H9 (cell line): ENCODE measurements around the gene SERPINB13. TPM values are rescaled to one million over a fixed set of nuclear protein-coding genes. Genes with fewer than 3 reads are reported as not detected.

Source experiments
- DNase-seq: peaks from one replicate; pipeline ENCODE4 v3.0.0-alpha.2; 2017
- H2AFZ ChIP-seq: one replicate; pipeline ENCODE4 v1.6.1; 2013; ENCODE audit warnings: mild to moderate bottlenecking, low read length, control low read depth, moderate library complexity
- H2AK5ac ChIP-seq: 2 replicates; pipeline ENCODE4 v1.6.1; 2013; ENCODE audit warnings: low read length, control low read depth, mixed read lengths; ENCODE audit not compliant: insufficient read length
- H2BK120ac ChIP-seq: one replicate; pipeline ENCODE4 v1.6.1; 2013; ENCODE audit warnings: low read depth, mild to moderate bottlenecking, low read length, control low read depth, inconsistent platforms; ENCODE audit not compliant: poor library complexity, severe bottlenecking
- H2BK12ac ChIP-seq: 2 replicates; pipeline ENCODE4 v1.6.1; 2013; ENCODE audit warnings: low read length, control low read depth, mixed read lengths, low read depth; ENCODE audit not compliant: insufficient read length
- H2BK15ac ChIP-seq: 2 replicates; pipeline ENCODE4 v1.6.1; 2013; ENCODE audit warnings: low read depth, low read length, control low read depth
- H2BK20ac ChIP-seq: one replicate; pipeline ENCODE4 v1.6.1; 2013; ENCODE audit warnings: low read depth, mild to moderate bottlenecking, low read length, control low read depth, inconsistent platforms; ENCODE audit not compliant: poor library complexity, severe bottlenecking
- H2BK5ac ChIP-seq: 2 replicates; pipeline ENCODE4 v1.6.1; 2013; ENCODE audit warnings: low read length, control low read depth, mixed read lengths; ENCODE audit not compliant: insufficient read length
- H3K14ac ChIP-seq: 2 replicates; pipeline ENCODE4 v1.6.1; 2013; ENCODE audit warnings: low read length, control low read depth; ENCODE audit not compliant: insufficient read depth
- H3K18ac ChIP-seq: 2 replicates; pipeline ENCODE4 v1.6.1; 2013; ENCODE audit warnings: low read depth, mild to moderate bottlenecking, mixed read lengths, low read length, control low read depth; ENCODE audit not compliant: insufficient read length
- H3K23ac ChIP-seq: 2 replicates; pipeline ENCODE4 v1.6.1; 2013; ENCODE audit warnings: low read length, control low read depth, mixed read lengths, low read depth; ENCODE audit not compliant: insufficient read length
- H3K23me2 ChIP-seq: 2 replicates; pipeline ENCODE4 v1.6.1; 2013; ENCODE audit warnings: low read depth, mild to moderate bottlenecking, mixed read lengths, low read length, control low read depth; ENCODE audit not compliant: insufficient read length, poor library complexity, severe bottlenecking
- H3K27ac ChIP-seq: 2 replicates; pipeline ENCODE4 v1.5.1; 2013; ENCODE audit warnings: low read length, control low read depth, mixed read lengths, low read depth; ENCODE audit not compliant: insufficient read length
- H3K27me3 ChIP-seq: 2 replicates; pipeline ENCODE4 v1.6.1; 2013; ENCODE audit warnings: low read length, control low read depth, inconsistent platforms; ENCODE audit not compliant: insufficient read depth
- H3K4ac ChIP-seq: 2 replicates; pipeline ENCODE4 v1.6.1; 2013; ENCODE audit warnings: low read depth, mild to moderate bottlenecking, control low read depth, inconsistent platforms, low read length, moderate library complexity
- H3K4me1 ChIP-seq: 2 replicates; pipeline ENCODE4 v1.6.1; 2013; ENCODE audit warnings: low read length, control low read depth, inconsistent platforms; ENCODE audit not compliant: insufficient read depth
- H3K4me2 ChIP-seq: 2 replicates; pipeline ENCODE4 v1.6.1; 2013; ENCODE audit warnings: low read length, control low read depth, mixed read lengths; ENCODE audit not compliant: insufficient read length, insufficient read depth
- H3K56ac ChIP-seq: 2 replicates; pipeline ENCODE4 v1.6.1; 2013; ENCODE audit warnings: low read depth, mild to moderate bottlenecking, mixed read lengths, low read length, control low read depth; ENCODE audit not compliant: insufficient read length
- H3K79me1 ChIP-seq: 2 replicates; pipeline ENCODE4 v1.6.1; 2013; ENCODE audit warnings: low read depth, mild to moderate bottlenecking, moderate library complexity, low read length, control low read depth, inconsistent platforms; ENCODE audit not compliant: insufficient read depth, poor library complexity, severe bottlenecking
- H3K79me2 ChIP-seq: 2 replicates; pipeline ENCODE4 v1.6.1; 2013; ENCODE audit warnings: low read length, control low read depth, inconsistent platforms; ENCODE audit not compliant: insufficient read depth
- H3K9ac ChIP-seq: 2 replicates; pipeline ENCODE4 v1.6.1; 2013; ENCODE audit warnings: low read length, control low read depth, mixed read lengths; ENCODE audit not compliant: insufficient read length; ENCODE audit errors: extremely low read depth
- H3K9me3 ChIP-seq: one replicate; pipeline ENCODE4 v1.6.1; 2013; ENCODE audit warnings: low read depth, low read length, inconsistent platforms; ENCODE audit not compliant: control insufficient read depth
- H3T11ph ChIP-seq: one replicate; pipeline ENCODE4 v1.6.1; 2013; ENCODE audit warnings: mild to moderate bottlenecking, low read length, control low read depth, inconsistent platforms
- H4K20me1 ChIP-seq: one replicate; pipeline ENCODE4 v1.6.1; 2013; ENCODE audit not compliant: control insufficient read depth, insufficient read length, insufficient read depth
- H4K5ac ChIP-seq: 2 replicates; pipeline ENCODE4 v1.6.1; 2013; ENCODE audit warnings: low read depth, mild to moderate bottlenecking, mixed read lengths, low read length, control low read depth; ENCODE audit not compliant: insufficient read length
- H4K8ac ChIP-seq: replicated peaks from 2 replicates; pipeline ENCODE4 v1.6.1; 2013; ENCODE audit warnings: low read length, control low read depth, mixed read lengths, low read depth; ENCODE audit not compliant: insufficient read length
- H4K91ac ChIP-seq: 2 replicates; pipeline ENCODE4 v1.6.1; 2013; ENCODE audit warnings: low read depth, mild to moderate bottlenecking, moderate library complexity, mixed read lengths, low read length, control low read depth; ENCODE audit not compliant: insufficient read length
- H3K27ac Mint-ChIP-seq, 3 experiments: 2 replicates in 2 of 3; 3 replicates in 1 of 3; pipeline ENCODE4 v1.8.0; 2020 to 2021; ENCODE audit warnings: mixed read lengths in 3 of 3, mild to moderate bottlenecking in 1 of 3, moderate library complexity in 1 of 3
- H3K27me3 Mint-ChIP-seq: 2 replicates; pipeline ENCODE4 v1.8.0; 2021; ENCODE audit warnings: low read depth, mild to moderate bottlenecking, moderate library complexity, mixed read lengths
- H3K36me3 Mint-ChIP-seq, 3 experiments: 2 replicates in 2 of 3; 3 replicates in 1 of 3; pipeline ENCODE4 v1.8.0; 2020 to 2021; ENCODE audit warnings: low read depth in 3 of 3, mixed read lengths in 3 of 3; ENCODE audit not compliant: insufficient read depth in 1 of 3
- H3K4me1 Mint-ChIP-seq, 2 experiments: 2 replicates each; pipeline ENCODE4 v1.8.0; 2020; ENCODE audit warnings: mixed read lengths in 2 of 2
- H3K4me3 Mint-ChIP-seq, 2 experiments: 2 replicates in 1 of 2; 3 replicates in 1 of 2; pipeline ENCODE4 v1.8.0; 2020 to 2021; ENCODE audit warnings: mild to moderate bottlenecking in 2 of 2, mixed read lengths in 2 of 2, moderate library complexity in 1 of 2
- H3K9me3 Mint-ChIP-seq, 2 experiments: 2 replicates in 1 of 2; 3 replicates in 1 of 2; pipeline ENCODE4 v1.8.0; 2020; ENCODE audit warnings: mild to moderate bottlenecking in 2 of 2, mixed read lengths in 2 of 2, moderate library complexity in 1 of 2
- CTCF ChIP-seq: fragments of 200-600 bp; sonication (generic); conservative IDR thresholded peaks from 3 replicates; pipeline ENCODE4 v1.8.0; 2021; ENCODE audit warnings: antibody characterized with exemption, mild to moderate bottlenecking
- WGBS: extraction: QIAGEN DNeasy Blood & Tissue Kit; methylation state at CpG from one replicate; pipeline ENCODE4 v1.1.7; 2013; ENCODE audit warnings: missing lambda C conversion rate, low lambda C conversion rate, mixed read lengths; ENCODE audit not compliant: insufficient read length; ENCODE audit errors: extremely low coverage; 5-methylcytosine and 5-hydroxymethylcytosine counted together
- total RNA-seq: library from RNA; stranded (reverse); gene quantifications from 2 replicates; pipeline ENCODE4 v1.2.1, GENCODE V29; 2021

Gene SERPINB13
- total RNA-seq, 1 experiment from 2014 or later = not detected

- H3K4ac ChIP-seq = no peak overlapping the region
- H3K23ac ChIP-seq = no peak overlapping the region
- no peak overlapping the region for H2AFZ ChIP-seq
- H3K56ac ChIP-seq = no peak overlapping the region
- H2BK15ac ChIP-seq = no peak overlapping the region
- no peaks in the 10 kb centered on the region for H3K23me2 ChIP-seq
- H2BK120ac ChIP-seq = no peak overlapping the region
- no peak overlapping the region for H3K9ac ChIP-seq
- Mint-ChIP-seq H3K9me3 (no peaks in the 10 kb centered on the region; a peak in 1 of 5 replicates), H3K27ac (no peak overlapping the region; a peak in 1 of 7 replicates), H3K36me3 (peaks cover 0 to 7% (median 0%) of the 10 kb centered on the region in 3 experiments; a peak in 1 of 7 replicates), H3K4me1 (peaks cover 8% of the 10 kb centered on the region in 2 experiments), H3K27me3 (no peaks in the 10 kb centered on the region), H3K4me3 (no peak overlapping the region)
- H4K20me1 ChIP-seq = no peaks in the 10 kb centered on the region
- H3T11ph ChIP-seq = no peak overlapping the region
- H3K4me1 ChIP-seq = no peaks in the 10 kb centered on the region
- no peak overlapping the region for H3K4me2 ChIP-seq
- H3K18ac ChIP-seq = no peak overlapping the region
- no peak overlapping the region for H3K14ac ChIP-seq
- no peak overlapping the region for H2BK12ac ChIP-seq
- H3K27me3 ChIP-seq = no peaks in the 10 kb centered on the region
- no peak overlapping the region for H4K91ac ChIP-seq
- no peaks in the 10 kb centered on the region for H3K79me2 ChIP-seq
- no peak overlapping the region for H4K5ac ChIP-seq
- no CpG with 5 or more reads among the region's 4 CpGs for WGBS
- H2AK5ac ChIP-seq = no peak overlapping the region
- H3K9me3 ChIP-seq = no peaks in the 10 kb centered on the region
- no peak for DNase-seq
- no peak for TF ChIP-seq CTCF
- H3K79me1 ChIP-seq = no peaks in the 10 kb centered on the region
- H2BK20ac ChIP-seq = no peak overlapping the region
- no peak overlapping the region for H3K27ac ChIP-seq
- H2BK5ac ChIP-seq = no peak overlapping the region
- no peak overlapping the region for H4K8ac ChIP-seq
Measured at GRCh38 chr18:63613420-63613819, 26.3 kb downstream of the SERPINB13 start.
